DMS79 treated with DMSO at 0.1 percent for 48 hours (cell line): ENCODE data around the gene KIFC3.
"Not testable (repeated sequence)": the region's sequence is repeated elsewhere in the genome, so short reads cannot be mapped to it uniquely, and the experiment has no call there.

Experiments
- DNase-seq: peaks from one replicate; lab custom pipeline; 2025; lab: John Stamatoyannopoulos, UW

Gene KIFC3

DNA sequence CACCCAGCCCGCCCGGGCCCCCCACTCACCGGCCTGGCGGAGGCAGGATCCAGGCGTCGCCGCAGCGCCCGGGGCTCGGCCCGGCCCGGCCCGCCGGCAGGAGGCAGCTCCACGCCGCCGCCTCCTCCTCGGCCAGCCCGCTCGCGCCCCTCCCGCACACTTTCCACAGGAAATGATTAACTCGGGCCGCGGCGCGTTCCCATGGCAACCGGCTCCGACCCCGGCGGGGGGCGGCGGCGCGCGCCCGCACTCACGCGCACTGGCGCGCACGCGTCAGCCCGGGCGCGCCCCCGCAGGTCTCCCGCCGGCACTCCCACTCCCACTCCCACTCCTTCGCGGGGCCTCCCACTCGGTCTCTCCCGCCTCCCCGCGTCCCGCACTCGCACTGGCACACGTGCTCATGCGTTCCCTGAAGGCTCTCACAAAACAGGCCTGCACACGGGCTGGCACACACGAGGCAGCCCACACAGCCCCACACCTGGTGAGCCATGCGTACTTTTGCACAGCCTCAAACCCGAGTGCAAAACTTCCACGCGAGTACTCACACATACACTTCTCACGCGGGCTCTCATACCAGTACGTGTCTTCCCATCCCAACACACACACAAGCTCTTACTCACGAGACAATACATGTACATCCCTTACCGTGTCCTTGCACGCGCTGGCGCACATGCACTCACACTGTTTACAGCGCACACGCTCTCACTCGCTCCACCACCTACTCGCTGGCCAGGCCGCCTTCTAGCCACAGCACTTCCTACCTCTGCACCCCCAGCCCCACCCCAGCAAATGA is at the start of gene KIFC3:
Gene KIFC3, minus strand, starts transcription at position 151 of the 793 bp plus-strand sequence. CDS start 4,248 bp downstream, outside the sequence.
- no peak for DNase-seq

DNA sequence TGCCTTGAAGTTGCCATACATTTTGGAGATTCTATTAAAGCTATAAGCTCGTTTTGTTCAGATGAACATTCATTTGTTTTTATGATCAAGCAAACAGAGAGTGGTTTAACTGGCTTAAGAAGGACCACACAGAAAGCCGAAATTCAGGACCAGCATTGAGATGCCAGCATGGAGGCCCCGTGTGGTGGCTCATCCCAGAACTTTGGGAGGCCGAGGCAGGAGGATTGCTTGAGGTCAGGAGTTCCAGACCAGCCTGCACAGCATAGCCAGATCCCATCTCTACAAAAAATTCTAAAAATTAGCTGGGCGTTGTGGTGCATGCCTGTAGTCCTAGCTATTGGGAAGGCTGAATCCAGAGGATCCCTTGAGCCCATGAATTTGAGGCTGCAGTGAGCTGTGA is 45.9 kb upstream of the KIFC3 start:
- no peak for DNase-seq

- DNase-seq, result not testable (repeated sequence)
Observed at GRCh38 chr16:57846931-57847330, 44.6 kb upstream of the KIFC3 start.

- peak; percentile 34 for DNase-seq
Observed at GRCh38 chr16:57846078-57846697, 43.9 kb upstream of the KIFC3 start.

DNA sequence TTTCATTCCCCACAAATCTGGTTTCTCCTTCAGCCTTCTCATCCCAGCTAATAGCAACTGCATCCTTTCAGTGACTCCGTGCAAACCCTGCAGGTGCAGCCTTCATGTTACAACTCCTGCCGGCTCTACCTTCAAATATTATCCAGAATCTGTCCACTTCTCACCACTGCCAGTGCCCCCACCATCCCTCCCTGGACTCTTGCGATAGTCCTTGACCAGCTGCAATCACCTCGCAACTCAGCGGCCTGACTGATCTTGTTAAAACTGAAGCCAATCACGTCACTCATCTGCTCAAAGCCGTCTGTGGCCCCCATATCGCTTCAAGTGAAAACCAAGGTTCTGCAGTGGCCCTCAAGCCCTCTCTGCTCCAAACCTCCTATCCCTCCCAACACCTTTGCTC is 42.8 kb upstream of the KIFC3 start:
- DNase-seq, result no peak

DNA sequence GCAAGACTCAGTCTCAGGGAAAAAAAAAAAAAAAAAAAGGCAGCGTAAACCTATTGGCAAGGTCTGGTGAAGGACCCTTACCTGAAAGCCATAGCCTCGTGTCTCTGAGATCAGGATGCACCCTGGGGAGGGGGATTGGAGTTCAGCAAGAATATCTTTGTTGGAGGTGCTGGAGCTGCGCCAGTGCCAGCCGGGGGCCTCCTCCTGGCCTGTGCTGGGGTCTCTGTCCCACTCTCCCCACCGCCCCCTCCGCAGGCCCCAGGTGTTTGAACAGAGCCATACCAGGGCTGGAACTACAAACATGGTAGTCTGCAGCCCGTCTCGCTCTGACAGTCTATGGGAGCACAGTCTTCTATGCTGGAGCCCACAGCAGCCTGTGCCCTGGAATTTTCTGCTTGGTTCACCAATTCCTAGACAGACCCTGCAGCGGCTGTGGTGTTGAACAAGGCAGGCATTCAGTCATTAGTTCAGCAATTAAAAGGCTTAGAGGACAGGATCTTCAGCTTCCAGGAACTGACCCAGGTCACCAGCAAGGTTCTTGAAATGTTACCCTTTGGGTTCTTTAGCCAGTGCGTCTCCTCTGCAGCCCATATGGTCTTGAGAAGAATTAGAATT is 42.2 kb upstream of the KIFC3 start:
- DNase-seq, result no peak

DNA sequence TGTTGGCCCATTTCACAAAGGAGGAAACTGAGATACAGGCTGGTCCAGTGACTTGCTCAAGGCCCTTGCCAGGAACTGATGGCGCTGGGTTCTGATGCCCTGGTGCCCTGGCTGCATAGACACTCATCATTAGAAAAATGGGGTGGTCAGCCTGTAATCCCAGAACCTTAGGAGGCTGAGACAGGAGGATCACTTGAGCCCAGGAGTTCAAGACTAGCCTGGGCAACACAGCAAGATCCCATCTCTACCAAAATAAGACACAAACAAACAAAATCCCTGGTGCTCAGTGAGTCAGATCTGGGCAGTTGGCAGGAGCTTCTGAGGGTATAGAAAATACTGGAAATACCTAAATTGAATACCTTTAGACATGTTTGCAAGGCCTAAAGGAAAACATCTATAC is 41.1 kb upstream of the KIFC3 start:
- no peak for DNase-seq

DNA sequence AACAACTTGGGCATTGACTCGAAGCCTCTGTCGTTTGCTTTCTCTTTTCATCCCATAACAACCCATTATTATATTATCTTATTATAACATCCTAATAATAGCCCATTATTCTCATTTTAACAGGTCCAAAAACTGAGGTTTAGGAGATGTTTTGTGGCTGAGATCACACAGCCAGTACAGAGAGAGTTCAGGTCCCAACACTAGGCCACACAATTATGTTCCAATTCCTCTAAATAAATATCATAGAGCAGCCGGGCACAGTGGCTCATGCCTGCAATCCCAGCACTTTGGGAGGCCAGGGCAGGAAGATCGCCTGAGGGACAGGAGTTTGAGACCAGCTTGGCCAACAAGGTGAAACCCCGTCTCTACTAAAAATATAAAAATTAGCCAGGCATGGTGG is 40.3 kb upstream of the KIFC3 start:
- no peak for DNase-seq

GRCh38 chr16:57840833-57841232 is 38.5 kb upstream of the KIFC3 start:
- no peak for DNase-seq

DNA sequence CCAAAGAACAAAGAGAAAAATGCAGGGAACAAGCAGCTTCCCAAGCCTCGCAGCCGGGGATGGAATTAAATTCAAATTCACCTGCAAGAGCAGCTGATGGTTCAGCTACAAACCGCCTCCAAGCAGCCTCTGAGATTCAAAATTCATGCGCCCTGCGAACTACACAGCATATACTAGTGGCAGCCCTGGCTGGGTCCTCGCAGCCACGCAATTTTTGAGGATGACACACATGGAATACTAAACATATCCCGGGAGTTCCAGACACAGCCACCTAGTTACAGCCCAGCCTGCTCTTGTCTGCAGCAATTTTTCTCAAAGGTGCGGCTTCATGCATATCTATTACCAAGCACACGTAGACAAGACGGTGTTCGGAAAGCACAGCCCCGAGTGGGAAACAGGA is 35.9 kb upstream of the KIFC3 start:
- DNase-seq, result no peak

DNA sequence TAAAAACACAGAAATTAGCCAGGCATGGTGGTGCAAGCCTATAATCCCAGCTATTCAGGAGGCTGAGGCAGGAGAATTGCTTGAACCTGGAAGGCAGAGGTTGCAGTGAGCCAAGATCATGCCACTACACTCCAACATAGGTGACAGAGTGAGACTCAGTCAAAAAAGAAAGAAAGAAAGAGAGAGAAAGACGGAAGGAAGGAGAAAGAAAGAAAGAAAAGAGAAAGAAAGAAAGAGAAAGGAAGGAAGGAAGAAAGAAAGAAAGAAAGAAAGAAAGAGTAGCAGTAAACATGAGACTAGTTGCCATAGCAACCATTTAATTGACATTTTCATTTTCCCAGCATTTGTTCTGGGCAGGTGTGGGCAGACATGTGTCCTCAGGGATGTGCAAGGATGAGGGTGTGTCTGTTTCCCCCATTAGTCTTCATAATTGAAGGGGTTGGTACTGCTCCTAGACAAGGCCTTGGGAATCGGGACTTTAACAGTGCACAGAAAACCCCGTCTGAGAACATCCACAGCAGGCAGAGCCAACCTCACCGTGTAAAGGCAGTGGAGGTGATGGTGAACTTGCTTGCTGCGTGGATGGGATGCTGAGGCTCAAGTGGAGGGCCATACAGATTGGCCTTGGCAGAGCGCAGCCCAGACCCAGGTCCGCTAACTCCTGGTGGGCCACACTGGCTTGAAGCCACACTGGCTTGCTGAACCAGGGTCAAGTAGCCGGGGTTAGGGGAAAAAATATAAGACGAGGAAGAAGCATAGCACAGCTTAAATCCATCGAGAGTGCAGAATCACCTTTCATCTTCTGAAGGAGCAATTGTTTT is 35.2 kb upstream of the KIFC3 start:
- no peak for DNase-seq

DNA sequence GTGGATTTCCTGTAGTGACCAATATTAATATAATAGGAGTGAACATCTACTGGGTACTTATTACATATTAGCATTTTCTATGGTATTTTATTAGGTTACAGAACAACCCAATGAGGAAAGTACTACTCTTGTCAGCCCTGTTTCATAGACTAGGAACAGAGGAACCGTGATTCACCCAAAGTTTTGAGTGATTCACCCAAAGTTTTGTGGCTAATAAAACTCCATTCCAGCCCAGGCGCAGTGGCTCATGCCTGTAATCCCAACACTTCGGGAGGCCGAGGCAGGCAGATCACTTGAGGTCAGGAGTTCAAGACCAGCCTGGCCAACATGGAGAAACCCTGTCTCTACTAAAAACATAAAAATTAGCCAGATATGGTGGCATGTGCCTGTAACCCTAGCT is 33.1 kb upstream of the KIFC3 start:
- DNase-seq, result not testable (repeated sequence)

- DNase-seq, result no peak
Observed at GRCh38 chr16:57834936-57835335, 32.6 kb upstream of the KIFC3 start.

GRCh38 chr16:57830890-57831484 is 28.7 kb upstream of the KIFC3 start:
- no peak for DNase-seq

DNA sequence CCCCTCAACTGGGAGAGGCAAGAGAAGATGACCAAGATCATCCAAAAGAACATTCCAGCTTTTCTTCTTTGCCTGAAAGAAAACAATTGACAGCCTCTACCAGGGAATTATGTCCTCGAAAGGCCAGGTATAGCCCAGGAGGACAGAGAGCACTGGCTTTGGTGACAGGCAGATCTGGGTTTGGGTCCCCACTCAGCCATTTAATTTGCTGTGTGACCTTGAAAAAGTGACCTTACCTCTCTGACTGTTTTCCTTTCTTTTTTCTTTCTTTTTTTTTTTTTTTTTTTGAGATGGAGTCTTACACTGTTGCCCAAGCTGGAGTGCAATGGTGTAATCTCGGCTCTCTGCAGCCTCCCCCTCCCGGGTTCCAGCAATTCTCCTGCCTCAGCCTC is 27.7 kb upstream of the KIFC3 start:
- DNase-seq, result no peak

DNA sequence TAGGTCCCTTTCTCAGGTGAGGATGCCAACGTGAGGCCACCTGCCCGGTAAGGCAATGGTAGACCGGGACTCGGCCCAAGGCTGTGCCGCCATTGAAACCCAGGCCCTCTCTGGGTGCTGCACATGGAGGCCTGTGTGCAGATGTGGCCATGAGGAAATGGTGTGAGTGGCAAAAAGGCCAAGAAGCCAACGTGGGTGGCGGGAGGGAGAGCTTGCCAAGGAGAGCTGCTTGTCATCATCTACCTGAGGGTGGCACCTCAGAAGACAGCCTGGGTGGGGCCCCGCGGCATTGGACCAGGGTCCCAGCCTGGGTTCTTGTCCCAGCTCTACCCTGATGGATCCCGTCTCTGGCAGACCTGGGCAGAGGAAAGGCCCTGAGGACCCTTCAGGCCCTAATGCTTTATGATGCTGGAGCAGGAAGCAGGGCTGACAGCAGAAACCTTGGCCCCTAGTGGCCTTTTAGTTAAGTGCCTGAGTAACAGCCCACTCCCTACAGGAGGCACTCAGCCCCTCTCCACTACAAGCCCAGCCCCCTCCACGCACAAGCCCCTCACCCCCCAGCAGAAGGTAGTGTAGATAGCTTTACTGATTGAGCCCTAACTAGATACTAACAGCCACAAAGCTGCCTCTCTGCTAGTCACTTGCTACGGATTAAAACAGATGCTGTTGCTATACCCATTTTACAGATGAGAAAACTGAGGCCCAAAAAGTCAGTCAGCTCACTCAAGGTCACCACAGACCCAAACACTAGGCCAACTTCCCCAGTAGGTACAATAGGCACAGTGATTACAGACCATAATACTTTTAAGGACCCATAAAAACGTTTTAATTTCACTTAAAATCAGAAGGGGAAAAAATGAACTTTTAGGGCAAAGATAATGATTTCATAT is 26.2 kb upstream of the KIFC3 start:
- no peak for DNase-seq

DNA sequence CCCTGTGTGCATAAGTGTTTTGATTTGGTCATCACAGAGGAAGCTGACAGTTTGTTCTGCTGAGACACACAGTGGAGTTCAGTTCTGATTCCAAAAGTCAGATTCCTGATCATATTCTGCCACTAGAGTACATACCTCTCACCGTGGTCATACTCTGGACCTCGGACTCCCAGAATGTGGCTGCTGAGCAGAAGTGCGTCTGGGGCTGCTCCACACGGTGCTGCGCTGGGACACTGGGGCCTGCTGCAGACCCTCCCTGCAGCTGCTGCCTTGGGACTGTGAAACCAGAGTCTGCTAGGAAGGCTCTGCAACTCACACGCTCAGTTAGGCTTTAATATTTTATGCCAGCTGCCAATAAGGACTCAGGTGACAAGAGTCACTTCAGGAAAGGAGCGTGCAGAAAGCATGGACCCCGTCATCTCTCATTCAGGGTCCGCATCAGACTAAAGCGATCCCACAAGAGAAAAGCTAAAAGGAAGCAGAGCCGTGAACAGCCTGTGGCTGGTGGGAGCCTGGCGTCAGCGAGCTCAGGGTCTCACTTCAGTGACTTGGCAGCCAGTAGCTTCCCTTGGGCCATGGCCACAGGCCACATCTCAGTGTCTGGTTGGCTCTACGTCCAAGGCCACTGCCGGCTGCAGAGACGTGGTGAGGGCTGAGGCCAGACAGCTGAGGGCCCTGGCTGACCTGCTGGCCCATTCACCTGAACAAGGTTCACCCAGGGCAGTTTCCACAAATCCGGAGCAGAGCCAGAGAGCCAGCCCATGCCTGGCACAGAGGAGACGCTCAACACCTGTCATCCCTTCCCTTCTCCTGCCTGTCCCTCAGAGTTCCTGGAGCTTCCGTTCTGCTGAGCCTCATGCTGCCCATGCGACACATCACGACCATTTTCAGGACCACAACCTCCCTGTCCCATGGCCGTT is 24.7 kb upstream of the KIFC3 start:
- peak; percentile 63 for DNase-seq

- no peak for DNase-seq
Observed at GRCh38 chr16:57826052-57826451, 23.8 kb upstream of the KIFC3 start.

DNA sequence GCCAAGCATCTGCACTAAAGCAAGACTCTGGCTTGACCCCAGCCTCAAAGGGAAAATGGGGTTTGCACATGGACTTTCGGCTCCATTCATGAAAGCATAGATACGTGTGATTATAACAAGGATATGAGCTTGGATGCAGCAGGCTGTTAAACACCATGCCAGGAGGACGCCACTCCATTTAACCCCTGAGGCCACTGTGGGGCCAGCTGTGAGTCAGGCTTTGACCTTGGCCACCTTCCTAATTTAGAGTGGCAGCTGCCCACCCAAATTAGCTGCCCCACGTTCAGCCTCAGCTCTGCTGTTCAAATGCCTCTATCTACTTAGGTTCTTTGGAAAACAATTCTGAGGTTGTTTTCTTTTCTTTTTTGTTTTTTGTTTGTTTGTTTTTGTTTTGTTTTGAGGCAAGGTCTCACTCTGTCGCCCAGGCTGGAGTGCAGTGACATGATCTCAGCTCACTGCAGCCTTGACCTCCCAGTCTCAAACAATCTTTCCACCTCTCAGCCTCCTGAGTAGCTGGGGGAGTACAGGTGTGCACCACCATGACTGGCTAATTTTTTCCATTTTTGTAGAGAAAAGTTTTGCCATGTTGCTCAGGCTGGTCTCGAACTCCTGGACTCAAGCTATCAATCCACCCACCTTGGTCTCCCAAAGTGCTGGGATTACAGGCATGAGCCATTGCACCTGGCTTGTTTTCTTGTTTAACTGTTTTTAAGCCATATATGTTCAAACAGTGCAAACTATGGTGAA is 23.2 kb upstream of the KIFC3 start:
- DNase-seq, result no peak
